IPS-20b (cell line): ENCODE data around the gene WTAP.
"Not testable (repeated sequence)": the region's sequence is repeated elsewhere in the genome, so short reads cannot be mapped to it uniquely, and the experiment has no call there.

Source experiments
- H3K27ac ChIP-seq: one replicate; pipeline ENCODE4 v1.5.1; 2013; ENCODE audit warnings: low read length
- H3K27me3 ChIP-seq: 2 replicates; pipeline ENCODE4 v1.6.1; 2013; ENCODE audit warnings: mild to moderate bottlenecking, low read length, inconsistent platforms; ENCODE audit not compliant: insufficient read depth
- H3K36me3 ChIP-seq: 2 replicates; pipeline ENCODE4 v1.6.1; 2013; ENCODE audit warnings: low read depth, mild to moderate bottlenecking, inconsistent platforms, low read length, moderate library complexity; ENCODE audit not compliant: insufficient read depth
- H3K4me1 ChIP-seq: 2 replicates; pipeline ENCODE4 v1.6.1; 2013; ENCODE audit warnings: mild to moderate bottlenecking, control low read depth, inconsistent platforms, low read length, moderate library complexity; ENCODE audit not compliant: insufficient read depth
- H3K4me3 ChIP-seq: 2 replicates; pipeline ENCODE4 v1.5.1; 2013; ENCODE audit warnings: mild to moderate bottlenecking, low read length, inconsistent platforms
- H3K9ac ChIP-seq: 2 replicates; pipeline ENCODE4 v1.6.1; 2013; ENCODE audit warnings: low read depth, mild to moderate bottlenecking, inconsistent platforms, low read length, moderate library complexity
- H3K9me3 ChIP-seq: 2 replicates; pipeline ENCODE4 v1.6.1; 2013; ENCODE audit warnings: mild to moderate bottlenecking, low read depth, low read length, inconsistent platforms; ENCODE audit not compliant: insufficient read depth

WTAP gene

GRCh38 chr6:159721981-159722380, 5.3 kb upstream of the WTAP start:
- not testable (repeated sequence) for H3K9ac ChIP-seq, H3K4me1 ChIP-seq, H3K9me3 ChIP-seq, H3K27ac ChIP-seq, H3K36me3 ChIP-seq, H3K27me3 ChIP-seq, H3K4me3 ChIP-seq

- H3K36me3 ChIP-seq, result peaks cover 5% of the 10 kb centered on the region; the same call in 1 of the 2 replicates
- H3K4me1 ChIP-seq, result peaks cover 3% of the 10 kb centered on the region; the same call in 1 of the 2 replicates
- no peak overlapping the region for H3K4me3 ChIP-seq
- no peaks in the 10 kb centered on the region for H3K9me3 ChIP-seq
- H3K9ac ChIP-seq, result no peak overlapping the region
- no peak overlapping the region for H3K27ac ChIP-seq
- no peaks in the 10 kb centered on the region for H3K27me3 ChIP-seq
Observed at GRCh38 chr6:159722655-159723054, 4.7 kb upstream of the WTAP start.

GRCh38 chr6:159723259-159723658, 4.0 kb upstream of the WTAP start:
- Histone ChIP-seq H3K36me3 (peaks cover 5% of the 10 kb centered on the region; the same call in 1 of the 2 replicates), H3K27me3 (no peaks in the 10 kb centered on the region), H3K9ac (no peak overlapping the region), H3K27ac (no peak overlapping the region), H3K4me1 (peaks cover 3% of the 10 kb centered on the region; the same call in 1 of the 2 replicates), H3K9me3 (no peaks in the 10 kb centered on the region), H3K4me3 (no peak overlapping the region)

- H3K9me3 ChIP-seq, result no peaks in the 10 kb centered on the region
- peaks cover 5% of the 10 kb centered on the region; the same call in 1 of the 2 replicates for H3K36me3 ChIP-seq
- peaks cover 12% of the 10 kb centered on the region; the same call in 1 of the 2 replicates for H3K4me1 ChIP-seq
- H3K9ac ChIP-seq, result no peak overlapping the region
- no peak overlapping the region for H3K4me3 ChIP-seq
- no peak overlapping the region for H3K27ac ChIP-seq
- H3K27me3 ChIP-seq, result no peaks in the 10 kb centered on the region
Observed at GRCh38 chr6:159724778-159725177, 2.5 kb upstream of the WTAP start.

- H3K27me3 ChIP-seq, H3K9me3 ChIP-seq, H3K36me3 ChIP-seq, H3K27ac ChIP-seq, H3K9ac ChIP-seq: not testable (repeated sequence)
- peaks cover 16% of the 10 kb centered on the region; the same call in 1 of the 2 replicates for H3K4me1 ChIP-seq
- H3K4me3 ChIP-seq, result peak overlapping the region; percentile 97
Observed at GRCh38 chr6:159725208-159725607, 2.1 kb upstream of the WTAP start.

GRCh38 chr6:159726255-159726917, 920 bp upstream of the WTAP start:
- peaks cover 19% of the 10 kb centered on the region; the same call in 1 of the 2 replicates for H3K36me3 ChIP-seq
- H3K9ac ChIP-seq, result peak overlapping the region; percentile 99
- peaks cover 18% of the 10 kb centered on the region; the same call in 1 of the 2 replicates for H3K4me1 ChIP-seq
- H3K9me3 ChIP-seq, result no peaks in the 10 kb centered on the region
- no peaks in the 10 kb centered on the region for H3K27me3 ChIP-seq
- H3K4me3 ChIP-seq, result peak overlapping the region; percentile 97
- peak overlapping the region; percentile 98 for H3K27ac ChIP-seq

- H3K27ac ChIP-seq, result peak overlapping the region; percentile 72
- H3K4me1 ChIP-seq, result peaks cover 18% of the 10 kb centered on the region; the same call in 1 of the 2 replicates
- H3K27me3 ChIP-seq, result no peaks in the 10 kb centered on the region
- H3K9ac ChIP-seq, result peak overlapping the region; percentile 97
- H3K4me3 ChIP-seq, result peak overlapping the region; percentile 95
- H3K9me3 ChIP-seq, result no peaks in the 10 kb centered on the region
- H3K36me3 ChIP-seq, result peaks cover 29% of the 10 kb centered on the region; the same call in 1 of the 2 replicates
Observed at GRCh38 chr6:159727717-159728445, 575 bp downstream of the WTAP start.

- Histone ChIP-seq H3K4me3 (peak overlapping the region; percentile 95), H3K36me3 (peaks cover 29% of the 10 kb centered on the region; the same call in 1 of the 2 replicates), H3K27me3 (no peaks in the 10 kb centered on the region), H3K9me3 (no peaks in the 10 kb centered on the region), H3K9ac (peak overlapping the region; percentile 97), H3K4me1 (peaks cover 18% of the 10 kb centered on the region; the same call in 1 of the 2 replicates), H3K27ac (no peak overlapping the region)
Observed at GRCh38 chr6:159728531-159728964, 1.2 kb downstream of the WTAP start.

GRCh38 chr6:159729598-159730331, 2.5 kb downstream of the WTAP start:
- Histone ChIP-seq H3K4me1 (peaks cover 18% of the 10 kb centered on the region; the same call in 1 of the 2 replicates), H3K27me3 (no peaks in the 10 kb centered on the region), H3K9me3 (no peaks in the 10 kb centered on the region), H3K4me3 (peak overlapping the region; percentile 95), H3K9ac (peak overlapping the region; percentile 97; the same call in 1 of the 2 replicates), H3K27ac (no peak overlapping the region), H3K36me3 (peaks cover 34% of the 10 kb centered on the region; the same call in 1 of the 2 replicates)

GRCh38 chr6:159730332-159730676, 3.0 kb downstream of the WTAP start:
- H3K27ac ChIP-seq, result no peak overlapping the region
- H3K9me3 ChIP-seq, result no peaks in the 10 kb centered on the region
- peaks cover 18% of the 10 kb centered on the region; the same call in 1 of the 2 replicates for H3K4me1 ChIP-seq
- no peaks in the 10 kb centered on the region for H3K27me3 ChIP-seq
- H3K36me3 ChIP-seq, result peaks cover 34% of the 10 kb centered on the region; the same call in 1 of the 2 replicates
- peak overlapping the region; percentile 97; the same call in 1 of the 2 replicates for H3K9ac ChIP-seq
- H3K4me3 ChIP-seq, result peak overlapping the region; percentile 95

- H3K36me3 ChIP-seq, result peaks cover 45% of the 10 kb centered on the region
Observed at GRCh38 chr6:159732550-159732949, 5.2 kb downstream of the WTAP start.

More at GRCh38 chr6:159732550-159732949, 5.2 kb downstream of the WTAP start:
- H3K9ac ChIP-seq, H3K9me3 ChIP-seq, H3K27ac ChIP-seq, H3K27me3 ChIP-seq, H3K4me3 ChIP-seq: not testable (repeated sequence)
- H3K4me1 ChIP-seq, result peaks cover 15% of the 10 kb centered on the region; the same call in 1 of the 2 replicates
